ENCODE measurements around the gene ACOT7.

ACOT7 gene

DNA sequence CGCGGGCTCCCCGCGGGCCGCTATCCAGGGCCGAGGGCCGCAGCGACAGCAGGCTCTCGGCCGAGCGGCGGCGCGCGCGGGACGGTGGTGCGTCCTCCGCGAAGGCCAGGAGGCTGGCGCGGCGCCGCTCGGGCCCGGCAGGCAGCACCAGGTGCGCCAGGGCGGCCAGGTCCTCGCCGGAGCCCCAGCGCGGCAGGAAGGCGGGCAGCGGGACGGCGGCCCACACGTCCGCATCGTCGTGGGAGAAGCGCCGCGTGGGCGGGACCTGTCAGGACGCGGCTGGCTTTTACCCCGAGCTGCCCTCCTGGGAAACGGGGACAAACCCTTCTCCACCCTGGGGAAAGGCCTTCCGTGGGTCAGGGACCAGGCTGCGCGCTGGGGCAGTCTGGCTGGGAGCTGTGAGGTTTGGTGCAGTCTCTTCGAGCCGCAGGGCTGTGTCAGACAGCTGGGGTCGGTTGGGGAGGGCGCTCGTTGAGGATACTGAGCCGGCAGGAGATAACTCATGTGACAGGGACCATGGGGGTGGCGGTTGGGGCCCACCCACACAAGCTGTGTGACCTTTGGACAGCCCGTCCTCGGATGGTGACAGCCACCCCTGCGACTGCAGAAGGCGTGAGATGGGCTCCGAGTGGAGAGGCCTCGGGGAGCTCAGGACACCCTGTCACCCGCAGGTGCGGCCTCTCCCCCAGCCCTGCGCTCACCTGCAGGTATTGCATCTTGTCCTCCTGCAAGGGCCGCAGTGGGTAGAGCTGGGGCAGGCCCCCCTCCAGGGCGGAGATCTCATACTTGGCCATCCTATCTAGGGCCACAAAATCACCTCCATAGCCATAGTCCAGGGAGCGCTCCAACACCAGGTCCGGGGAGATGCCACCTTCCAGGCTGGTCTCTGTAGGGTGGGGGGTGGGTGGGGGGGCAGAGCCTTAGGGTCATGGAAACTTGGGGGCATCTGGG, 143.6 kb downstream of the ACOT7 start:
- TF ChIP-seq, protein P1, sequence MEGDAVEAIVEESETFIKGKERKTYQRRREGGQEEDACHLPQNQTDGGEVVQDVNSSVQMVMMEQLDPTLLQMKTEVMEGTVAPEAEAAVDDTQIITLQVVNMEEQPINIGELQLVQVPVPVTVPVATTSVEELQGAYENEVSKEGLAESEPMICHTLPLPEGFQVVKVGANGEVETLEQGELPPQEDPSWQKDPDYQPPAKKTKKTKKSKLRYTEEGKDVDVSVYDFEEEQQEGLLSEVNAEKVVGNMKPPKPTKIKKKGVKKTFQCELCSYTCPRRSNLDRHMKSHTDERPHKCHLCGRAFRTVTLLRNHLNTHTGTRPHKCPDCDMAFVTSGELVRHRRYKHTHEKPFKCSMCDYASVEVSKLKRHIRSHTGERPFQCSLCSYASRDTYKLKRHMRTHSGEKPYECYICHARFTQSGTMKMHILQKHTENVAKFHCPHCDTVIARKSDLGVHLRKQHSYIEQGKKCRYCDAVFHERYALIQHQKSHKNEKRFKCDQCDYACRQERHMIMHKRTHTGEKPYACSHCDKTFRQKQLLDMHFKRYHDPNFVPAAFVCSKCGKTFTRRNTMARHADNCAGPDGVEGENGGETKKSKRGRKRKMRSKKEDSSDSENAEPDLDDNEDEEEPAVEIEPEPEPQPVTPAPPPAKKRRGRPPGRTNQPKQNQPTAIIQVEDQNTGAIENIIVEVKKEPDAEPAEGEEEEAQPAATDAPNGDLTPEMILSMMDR (IDR thresholded peaks at IDR 0.05; ENCODE audit: borderline replicate concordance, control extremely low read depth, extremely low read depth, insufficient read depth, missing control alignments) = no peak
- no peak for DNase-seq (ENCODE audit: low spot score)
- in situ Hi-C loops (cut with MboI; ENCODE audit: low sequenced_read_pairs, unreplicated experiment) = loop anchor here (5.0 to 10.0 kb wide), 2 partner anchors 97 to 155 kb away; no protein-coding TSS in a partner anchor

DNA sequence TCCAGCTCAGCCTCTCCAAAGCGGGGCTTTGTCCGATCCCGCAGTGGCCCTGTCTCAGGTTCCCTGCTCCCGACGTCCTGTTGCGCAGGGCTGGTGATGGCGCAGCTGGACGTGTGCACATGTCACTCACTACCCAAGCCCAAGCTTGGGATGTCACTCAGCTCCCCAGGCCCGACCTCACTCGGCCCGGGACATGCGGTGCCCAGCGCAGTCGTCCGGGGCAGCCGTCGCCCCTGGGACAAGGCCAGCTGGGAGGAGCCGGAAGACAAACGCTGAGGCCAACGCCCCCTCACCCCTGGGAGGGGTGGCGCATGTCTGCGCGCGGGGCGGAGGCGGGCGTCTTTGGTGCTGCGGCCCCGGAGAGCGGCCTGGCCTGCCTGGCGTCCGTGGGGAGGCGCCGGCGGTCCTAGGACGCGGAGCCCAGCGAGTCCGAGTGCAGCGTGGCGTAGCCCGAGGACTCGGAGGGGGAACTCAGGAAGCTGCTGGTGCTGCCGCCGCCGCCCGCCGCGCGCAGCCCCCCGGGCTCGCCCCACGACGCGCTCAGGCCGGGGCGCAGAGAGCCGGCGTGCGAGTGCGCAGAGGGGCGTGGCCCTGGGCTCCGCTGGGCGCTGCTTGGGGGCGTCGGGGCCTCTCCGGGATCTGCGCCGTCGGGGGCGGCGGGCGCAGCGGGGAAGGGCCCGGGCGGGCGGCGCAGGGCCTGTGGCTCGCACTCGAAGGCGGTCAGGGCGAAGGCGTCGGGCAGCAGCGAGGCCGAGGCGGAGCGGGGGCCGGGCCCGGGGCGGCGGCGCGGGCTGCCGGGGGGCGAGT, 144.4 kb downstream of the ACOT7 start:
- TF ChIP-seq, protein P1 (IDR thresholded peaks at IDR 0.05; ENCODE audit: borderline replicate concordance, control extremely low read depth, extremely low read depth, insufficient read depth, missing control alignments) = no peak
- no peak for DNase-seq (ENCODE audit: low spot score)
- in situ Hi-C loops (cut with MboI; ENCODE audit: low sequenced_read_pairs, unreplicated experiment) = loop anchor here (5.0 kb wide), 1 partner anchor 98 kb away; no protein-coding TSS in a partner anchor

GRCh38 chr1:6248161-6248776, 145.3 kb downstream of the ACOT7 start:
- DNase-seq (ENCODE audit: low spot score) = no peak
- in situ Hi-C loops (cut with MboI; ENCODE audit: low sequenced_read_pairs, unreplicated experiment) = loop anchor here (5.0 kb wide), 1 partner anchor 99 kb away; no protein-coding TSS in a partner anchor

DNA sequence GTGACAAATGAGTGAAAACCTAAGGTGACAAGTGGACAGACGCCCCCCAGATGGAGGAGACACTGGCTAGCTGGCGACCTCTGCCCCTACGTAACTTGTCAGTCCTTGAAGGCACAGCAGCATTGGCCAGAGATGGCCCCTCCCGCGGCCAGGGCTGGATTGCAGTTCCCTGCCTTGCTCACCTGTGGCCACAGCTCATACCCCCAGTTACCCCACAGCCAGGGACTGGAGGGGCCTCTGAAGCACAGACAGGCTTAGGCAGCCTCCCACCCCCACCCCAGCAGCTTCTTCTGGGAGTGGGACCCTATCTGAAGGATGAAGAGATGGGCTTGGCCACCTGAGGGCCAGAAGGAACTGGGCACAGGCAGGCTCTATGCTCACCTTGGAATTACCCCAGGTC, 145.9 kb downstream of the ACOT7 start:
- TF ChIP-seq, protein P1 (IDR thresholded peaks at IDR 0.05; ENCODE audit: borderline replicate concordance, control extremely low read depth, extremely low read depth, insufficient read depth, missing control alignments) = no peak
- in situ Hi-C loops (cut with MboI; ENCODE audit: low sequenced_read_pairs, unreplicated experiment) = loop anchor here (5.0 kb wide), 1 partner anchor 100 kb away; no protein-coding TSS in a partner anchor

More at GRCh38 chr1:6248161-6248776, 145.3 kb downstream of the ACOT7 start:
- TF ChIP-seq, protein P1 (IDR thresholded peaks at IDR 0.05; ENCODE audit: borderline replicate concordance, control extremely low read depth, extremely low read depth, insufficient read depth, missing control alignments) = no peak

DNA sequence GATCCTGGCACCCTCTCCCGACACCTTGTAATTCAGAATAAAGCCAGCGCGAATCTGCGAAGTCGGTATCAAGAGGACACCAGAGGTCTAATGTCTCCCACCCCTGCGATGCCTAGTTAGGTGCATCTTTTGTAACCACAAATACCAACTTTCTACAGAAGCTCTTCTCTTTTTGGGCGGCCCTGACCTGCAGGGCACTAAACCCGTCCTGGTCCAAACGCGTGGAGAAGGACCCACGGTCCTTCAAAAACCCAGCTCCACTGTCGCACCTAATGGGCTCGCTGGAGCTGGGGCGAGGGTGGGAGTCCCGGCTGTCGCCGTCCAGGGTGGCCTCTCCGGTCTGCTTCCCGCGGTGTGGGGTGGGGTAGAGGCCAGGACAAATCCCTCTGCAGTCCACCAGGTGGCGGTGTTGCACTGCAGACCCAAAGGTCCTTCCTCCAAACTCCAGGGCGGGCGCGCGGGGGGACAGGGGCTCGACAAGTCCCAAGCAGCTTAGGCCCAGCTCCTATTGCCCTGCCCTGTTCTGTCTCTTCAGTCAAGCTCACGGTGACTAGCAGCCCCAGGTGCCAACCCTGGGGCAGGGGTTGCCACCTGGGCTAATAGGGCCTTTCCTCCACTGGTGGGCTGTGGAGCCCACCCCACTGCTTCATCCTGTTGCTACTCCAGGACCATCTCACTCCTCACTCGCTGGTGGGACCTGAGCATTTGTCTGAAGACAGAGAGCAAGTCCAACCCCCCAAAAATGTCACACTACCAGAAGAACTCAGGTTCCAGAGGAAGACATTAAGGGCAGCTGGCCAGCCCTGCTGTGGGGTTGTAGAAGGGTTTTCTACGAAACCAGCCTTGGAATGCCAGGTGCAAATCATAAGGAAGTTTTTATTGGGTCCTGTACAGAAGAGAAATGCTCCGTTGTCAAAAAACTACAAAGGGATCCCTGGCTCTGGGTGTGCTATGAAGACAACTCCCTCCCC, 146.8 kb downstream of the ACOT7 start:
- TF ChIP-seq, protein P1 (IDR thresholded peaks at IDR 0.05; ENCODE audit: borderline replicate concordance, control extremely low read depth, extremely low read depth, insufficient read depth, missing control alignments) = peak; percentile 89
- in situ Hi-C loops (cut with MboI; ENCODE audit: low sequenced_read_pairs, unreplicated experiment) = loop anchor here (5.0 kb wide), 1 partner anchor 101 kb away; no protein-coding TSS in a partner anchor
- peak; percentile 90 for DNase-seq (ENCODE audit: low spot score)

More for the DNA sequence above, 145.9 kb downstream of the ACOT7 start:
- DNase-seq (ENCODE audit: low spot score) = no peak

All from GM13976 (cell line).